Measurements from ENCODE around the gene HACD1.

The HACD1 gene

GRCh38 chr10:17660921-17661320, 43.7 kb upstream of the HACD1 start:
- ChIA-PET POLR2A (ENCODE audit: low non-redundant PET) (no interaction called here), CTCF (no interaction called here)
- H3K27ac ChIP-seq, result no peak overlapping the region
- TF ChIP-seq CTCF (conservative IDR thresholded peaks at IDR 0.05; ENCODE audit: low read depth), result no peak
- no peak for DNase-seq (ENCODE audit: low spot score)

- ChIA-PET CTCF (no interaction called here), POLR2A (ENCODE audit: low non-redundant PET) (no interaction called here)
- no peak for TF ChIP-seq CTCF (conservative IDR thresholded peaks at IDR 0.05; ENCODE audit: low read depth)
- no peak for DNase-seq (ENCODE audit: low spot score)
- H3K27ac ChIP-seq, result no peak overlapping the region
Measured at GRCh38 chr10:17659365-17659764, 42.2 kb upstream of the HACD1 start.

GRCh38 chr10:17657103-17657500, 39.9 kb upstream of the HACD1 start:
- 0 out of 2 replicates have a peak overlapping the region, but pooled peaks have one; percentile 32 for H3K27ac ChIP-seq
- CTCF ChIA-PET, result no interaction called here
- peak; percentile 29 for DNase-seq (ENCODE audit: low spot score)
- no peak for TF ChIP-seq CTCF (conservative IDR thresholded peaks at IDR 0.05; ENCODE audit: low read depth)
- POLR2A ChIA-PET (ENCODE audit: low non-redundant PET), result no interaction called here

GRCh38 chr10:17655567-17656146, 38.5 kb upstream of the HACD1 start:
- DNase-seq (ENCODE audit: low spot score), result no peak
- CTCF ChIA-PET, result no interaction called here
- no peak for TF ChIP-seq CTCF (conservative IDR thresholded peaks at IDR 0.05; ENCODE audit: low read depth)
- POLR2A ChIA-PET (ENCODE audit: low non-redundant PET), result no interaction called here
- H3K27ac ChIP-seq, result no peak overlapping the region

GRCh38 chr10:17655009-17655408, 37.8 kb upstream of the HACD1 start:
- no peak for DNase-seq (ENCODE audit: low spot score)
- no peak overlapping the region for H3K27ac ChIP-seq
- POLR2A ChIA-PET (ENCODE audit: low non-redundant PET), result no interaction called here
- CTCF ChIA-PET, result no interaction called here
- TF ChIP-seq CTCF (conservative IDR thresholded peaks at IDR 0.05; ENCODE audit: low read depth), result no peak

GRCh38 chr10:17652585-17652984, 35.4 kb upstream of the HACD1 start:
- DNase-seq (ENCODE audit: low spot score), result no peak
- ChIA-PET CTCF (interaction anchor here (0.5 kb wide), 1 partner anchor 17 kb away, joined by 5 read pairs; no protein-coding TSS in a partner anchor), POLR2A (ENCODE audit: low non-redundant PET) (no interaction called here)
- no peak for TF ChIP-seq CTCF (conservative IDR thresholded peaks at IDR 0.05; ENCODE audit: low read depth)
- no peak overlapping the region for H3K27ac ChIP-seq

- no peak for DNase-seq (ENCODE audit: low spot score)
- no peak for TF ChIP-seq CTCF (conservative IDR thresholded peaks at IDR 0.05; ENCODE audit: low read depth)
- ChIA-PET POLR2A (ENCODE audit: low non-redundant PET) (no interaction called here), CTCF (no interaction called here)
- no peak overlapping the region for H3K27ac ChIP-seq
Measured at GRCh38 chr10:17651896-17652295, 34.7 kb upstream of the HACD1 start.
